Ishikawa (cell line): Measurements from ENCODE around the gene TBC1D8.

Source experiments
- CEBPB ChIP-seq: IDR thresholded peaks from 2 replicates; pipeline ENCODE4 v1.6.1; 2012
- EP300 ChIP-seq: IDR thresholded peaks from 2 replicates; pipeline ENCODE4 v1.6.1; 2012; ENCODE audit warnings: borderline replicate concordance
- FOXM1 ChIP-seq: IDR thresholded peaks from 2 replicates; pipeline ENCODE4 v1.6.1; 2012; ENCODE audit warnings: low read depth, borderline replicate concordance
- REST ChIP-seq: IDR thresholded peaks from 2 replicates; pipeline ENCODE4 v1.6.1; 2012; ENCODE audit warnings: low read depth, mild to moderate bottlenecking
- TAF1 ChIP-seq: IDR thresholded peaks from 2 replicates; pipeline ENCODE4 v1.6.1; 2012; ENCODE audit warnings: low read depth, mild to moderate bottlenecking
- YY1 ChIP-seq: IDR thresholded peaks from 2 replicates; pipeline ENCODE4 v1.6.1; 2012; ENCODE audit warnings: low read depth

GRCh38 chr2:101147971-101148370 is 3.2 kb downstream of the TBC1D8 start:
- TF ChIP-seq EP300 (no peak), FOXM1 (no peak), CEBPB (no peak), YY1 (no peak), REST (no peak), TAF1 (no peak)
